WTC11 (cell line): ENCODE data around the gene SELENOP. TPM values are rescaled to one million over a fixed set of nuclear protein-coding genes. Genes with fewer than 3 reads are reported as not detected.
A peak's percentile ranks its signal among the peaks of the same experiment; 100 is the strongest.

Source experiments
- ATAC-seq: fragments of 200-7000 bp; cut with Tn5 transposase; 2 replicates; pipeline ENCODE4 v1.10.0; 2021; ENCODE audit warnings: mild to moderate bottlenecking, moderate library complexity
- Bru-seq: library from RNA; stranded (reverse); fragments of 400-500 nt; gene quantifications from one replicate; lab custom pipeline; 2021; lab: Mats Ljungman, UMichigan
- CTCF ChIA-PET: fragments of 300-600 bp; sonication (Branson Sonifier 250); formaldehyde crosslinking; loops from one replicate; lab custom pipeline; 2021; ENCODE audit warnings: antibody characterized with exemption; lab: Charles Lee
- POLR2A ChIA-PET: fragments of 350-600 bp; sonication (Branson Sonifier 250); formaldehyde crosslinking; loops from one replicate; lab custom pipeline; 2021; ENCODE audit warnings: antibody characterized with exemption; lab: Charles Lee
- DNase-seq: peaks from one replicate; pipeline ENCODE4 v3.0.0; 2021; ENCODE audit warnings: low spot score
- H3K27ac Mint-ChIP-seq: 2 replicates; pipeline ENCODE4 v1.8.0; 2021; ENCODE audit warnings: mixed read lengths
- H3K27me3 Mint-ChIP-seq: 2 replicates; pipeline ENCODE4 v1.8.0; 2021; ENCODE audit warnings: low read depth, mild to moderate bottlenecking, moderate library complexity, mixed read lengths
- H3K36me3 Mint-ChIP-seq: 2 replicates; pipeline ENCODE4 v1.8.0; 2021; ENCODE audit warnings: mixed read lengths
- H3K4me1 Mint-ChIP-seq: 2 replicates; pipeline ENCODE4 v1.8.0; 2022; ENCODE audit warnings: mixed read lengths
- H3K4me3 Mint-ChIP-seq: 2 replicates; pipeline ENCODE4 v1.8.0; 2021; ENCODE audit warnings: mild to moderate bottlenecking, moderate library complexity, mixed read lengths
- H3K9me3 Mint-ChIP-seq: 2 replicates; pipeline ENCODE4 v1.8.0; 2021; ENCODE audit warnings: mixed read lengths
- ESRRA ChIP-seq: sonication (generic); formaldehyde crosslinking; IDR thresholded peaks from 2 replicates; pipeline ENCODE4 v1.8.1; 2022; ENCODE audit warnings: mild to moderate bottlenecking, missing genetic modification reagents, borderline replicate concordance
- FOXK1 ChIP-seq: sonication (generic); formaldehyde crosslinking; IDR thresholded peaks from 2 replicates; pipeline ENCODE4 v1.8.0; 2022; ENCODE audit warnings: mild to moderate bottlenecking, moderate library complexity, missing genetic modification reagents
- GABPB1 ChIP-seq: sonication (generic); formaldehyde crosslinking; IDR thresholded peaks from 2 replicates; pipeline ENCODE4 v1.8.1; 2023; ENCODE audit warnings: mild to moderate bottlenecking, missing genetic modification reagents
- PREB ChIP-seq: sonication (generic); formaldehyde crosslinking; IDR thresholded peaks from 2 replicates; pipeline ENCODE4 v1.8.1; 2022; ENCODE audit warnings: mild to moderate bottlenecking, missing genetic modification reagents, moderate library complexity, borderline replicate concordance
- SMAD3 ChIP-seq: sonication (generic); formaldehyde crosslinking; IDR thresholded peaks from 2 replicates; pipeline ENCODE4 v1.8.0; 2022; ENCODE audit warnings: missing genetic modification reagents, mild to moderate bottlenecking, borderline replicate concordance
- SMAD4 ChIP-seq: sonication (generic); formaldehyde crosslinking; IDR thresholded peaks from 2 replicates; pipeline ENCODE4 v1.8.0; 2022; ENCODE audit warnings: mild to moderate bottlenecking, missing genetic modification reagents
- TEAD4 ChIP-seq: sonication (generic); formaldehyde crosslinking; IDR thresholded peaks from 2 replicates; pipeline ENCODE4 v1.8.0; 2022; ENCODE audit warnings: mild to moderate bottlenecking, missing genetic modification reagents
- ZNF232 ChIP-seq: sonication (generic); formaldehyde crosslinking; IDR thresholded peaks from 2 replicates; pipeline ENCODE4 v1.8.0; 2022; ENCODE audit warnings: mild to moderate bottlenecking, missing genetic modification reagents
- ZNF263 ChIP-seq: sonication (generic); formaldehyde crosslinking; IDR thresholded peaks from 2 replicates; pipeline ENCODE4 v1.8.1; 2022; ENCODE audit warnings: low read depth, mild to moderate bottlenecking, moderate library complexity, missing genetic modification reagents
- ZNF396 ChIP-seq: fragments of 250-450 bp; sonication (Bioruptor Pico); IDR thresholded peaks from 2 replicates; pipeline ENCODE4 v1.8.0; 2021; ENCODE audit warnings: mild to moderate bottlenecking, moderate library complexity, borderline replicate concordance
- ZSCAN18 ChIP-seq: fragments of 250-450 bp; sonication (Bioruptor Pico); IDR thresholded peaks from 2 replicates; pipeline ENCODE4 v2.1.2; 2022; ENCODE audit warnings: mild to moderate bottlenecking, moderate library complexity
- long read RNA-seq, 3 experiments: library from RNA in 1 of 3; library from capped mRNA in 1 of 3; library from polyadenylated mRNA in 1 of 3; unstranded in 2 of 3; stranded (forward) in 1 of 3; transcript quantifications; one replicate each; pipeline ENCODE4 v2.0.0, GENCODE V29; 2021
- total RNA-seq: library from RNA; stranded (reverse); gene quantifications from 3 replicates; pipeline ENCODE4 v1.2.3, GENCODE V29; 2021
- TF ChIP-seq, protein P1 (sequence below): sonication (generic); formaldehyde crosslinking; IDR thresholded peaks from 2 replicates; pipeline ENCODE4 v1.8.1; 2022; ENCODE audit warnings: missing genetic modification reagents, borderline replicate concordance

The SELENOP gene, protein sequence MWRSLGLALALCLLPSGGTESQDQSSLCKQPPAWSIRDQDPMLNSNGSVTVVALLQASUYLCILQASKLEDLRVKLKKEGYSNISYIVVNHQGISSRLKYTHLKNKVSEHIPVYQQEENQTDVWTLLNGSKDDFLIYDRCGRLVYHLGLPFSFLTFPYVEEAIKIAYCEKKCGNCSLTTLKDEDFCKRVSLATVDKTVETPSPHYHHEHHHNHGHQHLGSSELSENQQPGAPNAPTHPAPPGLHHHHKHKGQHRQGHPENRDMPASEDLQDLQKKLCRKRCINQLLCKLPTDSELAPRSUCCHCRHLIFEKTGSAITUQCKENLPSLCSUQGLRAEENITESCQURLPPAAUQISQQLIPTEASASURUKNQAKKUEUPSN
- total RNA-seq (13.2 to 18.0 TPM (median 17.4 TPM) in 3 replicates), Bru-seq, nascent RNA (percentile 54 among the genes with signal in this experiment)
- long read RNA-seq, experiment 1, transcript SELENOP-214 (5 exons, 2,243 nt), result major isoform, 51 of 65 reads
- long read RNA-seq, experiment 1, transcript SELENOP-202 (3 exons, 799 nt), result minor isoform, 8 of 65 reads
- long read RNA-seq, experiment 1, partial matches to known transcripts, result 0 of 65 reads
- long read RNA-seq, experiment 1, other reads (novel, unspliced or antisense), result 3 of 65 reads
- long read RNA-seq, experiment 2, transcript SELENOP-214 (5 exons, 2,243 nt), result major isoform, 11 of 16 reads
- long read RNA-seq, experiment 2, partial matches to known transcripts, result 0 of 16 reads
- long read RNA-seq, experiment 2, other reads (novel, unspliced or antisense), result 1 of 16 reads
- long read RNA-seq, experiment 3, transcript SELENOP-214 (5 exons, 2,243 nt), result major isoform, 60 of 62 reads
- long read RNA-seq, experiment 3, partial matches to known transcripts, result 0 of 62 reads
- long read RNA-seq, experiment 3, other reads (novel, unspliced or antisense), result 1 of 62 reads

- Mint-ChIP-seq H3K27ac (peak within 1 kb of the TSS; percentile 96), H3K9me3 (no peaks in the 10 kb centered on the region)
- CTCF ChIA-PET, result interaction anchor here (0.6 to 1.3 kb wide), 7 partner anchors 66 to 1303 kb away, joined by 3 to 4 read pairs (median 3); no protein-coding TSS in a partner anchor
- peak; percentile 83 for TF ChIP-seq GABPB1 (CRISPR knock-in tag)
- TF ChIP-seq ESRRA (CRISPR knock-in tag), result no peak
- TF ChIP-seq ZSCAN18 (CRISPR knock-in tag), result no peak
- TF ChIP-seq, protein P1, sequence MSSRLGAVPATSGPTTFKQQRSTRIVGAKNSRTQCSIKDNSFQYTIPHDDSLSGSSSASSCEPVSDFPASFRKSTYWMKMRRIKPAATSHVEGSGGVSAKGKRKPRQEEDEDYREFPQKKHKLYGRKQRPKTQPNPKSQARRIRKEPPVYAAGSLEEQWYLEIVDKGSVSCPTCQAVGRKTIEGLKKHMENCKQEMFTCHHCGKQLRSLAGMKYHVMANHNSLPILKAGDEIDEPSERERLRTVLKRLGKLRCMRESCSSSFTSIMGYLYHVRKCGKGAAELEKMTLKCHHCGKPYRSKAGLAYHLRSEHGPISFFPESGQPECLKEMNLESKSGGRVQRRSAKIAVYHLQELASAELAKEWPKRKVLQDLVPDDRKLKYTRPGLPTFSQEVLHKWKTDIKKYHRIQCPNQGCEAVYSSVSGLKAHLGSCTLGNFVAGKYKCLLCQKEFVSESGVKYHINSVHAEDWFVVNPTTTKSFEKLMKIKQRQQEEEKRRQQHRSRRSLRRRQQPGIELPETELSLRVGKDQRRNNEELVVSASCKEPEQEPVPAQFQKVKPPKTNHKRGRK (CRISPR knock-in tag), result no peak
- no peak for TF ChIP-seq ZNF396
- TF ChIP-seq ZNF263 (CRISPR knock-in tag), result no peak
- peak; percentile 61; the same call in 1 of the 2 replicates for TF ChIP-seq FOXK1 (CRISPR knock-in tag)
- TF ChIP-seq SMAD4 (CRISPR knock-in tag), result no peak
- TF ChIP-seq, all 79 proteins: peak for 2
- DNase-seq (no peak), ATAC-seq (peak; percentile 74)
- Mint-ChIP-seq H3K36me3 (no peaks in the 10 kb centered on the region), H3K27me3 (no peaks in the 10 kb centered on the region), H3K4me1 (peaks cover 48% of the 10 kb centered on the region), H3K4me3 (peak within 1 kb of the TSS; percentile 73)
- POLR2A ChIA-PET, result interaction anchor here (0.5 kb wide), 1 partner anchor 15 kb away, joined by 3 read pairs; no protein-coding TSS in a partner anchor
Measured at GRCh38 chr5:42811591-42812446, at the start of gene SELENOP. SELENOP (minus strand) TSS chr5:42811892; CDS start chr5:42808353, 3,539 bp downstream.

DNA sequence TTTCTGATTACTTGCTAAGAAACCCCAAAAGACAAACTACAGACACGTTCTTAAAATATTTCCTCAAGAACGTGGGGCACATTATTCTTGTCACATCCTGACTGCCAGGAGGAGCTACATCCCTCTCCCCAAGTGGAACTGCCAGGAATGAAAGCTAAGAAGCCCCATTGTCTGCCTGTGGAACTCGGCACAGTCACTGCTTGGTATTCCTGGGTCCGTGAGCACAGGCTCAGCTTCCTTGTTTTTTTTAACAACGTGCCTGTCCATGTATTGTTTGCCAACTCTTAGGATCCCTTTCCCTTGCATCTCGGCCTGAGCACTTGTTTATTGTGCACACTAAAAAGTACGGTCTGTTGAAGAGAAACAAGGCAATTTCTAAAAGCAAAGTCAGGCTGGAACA lies 47.0 kb upstream of the SELENOP start:
- DNase-seq, result no peak

More for the DNA sequence above, 47.0 kb upstream of the SELENOP start:
- Mint-ChIP-seq H3K4me1 (peaks cover 18% of the 10 kb centered on the region), H3K4me3 (no peak overlapping the region), H3K9me3 (peaks cover 37% of the 10 kb centered on the region), H3K36me3 (peaks cover 5% of the 10 kb centered on the region; the same call in 1 of the 2 replicates), H3K27me3 (no peaks in the 10 kb centered on the region), H3K27ac (no peak overlapping the region)
- ChIA-PET POLR2A (no interaction called here), CTCF (interaction anchor here (0.7 to 2.2 kb wide), 7 partner anchors 11 to 436 kb away, joined by 3 to 9 read pairs (median 4); partner anchors contain the start of gene GHR)
- no peak for TF ChIP-seq ZNF232 (CRISPR knock-in tag)
- no peak for TF ChIP-seq SMAD3 (CRISPR knock-in tag)
- TF ChIP-seq PREB (CRISPR knock-in tag), result no peak
- TF ChIP-seq GABPB1 (CRISPR knock-in tag), result no peak
- TF ChIP-seq TEAD4 (CRISPR knock-in tag), result no peak
- ATAC-seq, result peak; percentile 81
